H7 (cell line): ENCODE measurements around the gene PCGF6. TPM values are rescaled to one million over a fixed set of nuclear protein-coding genes. Genes with fewer than 3 reads are reported as not detected.
"Not testable (repeated sequence)": the region's sequence is repeated elsewhere in the genome, so short reads cannot be mapped to it uniquely, and the experiment has no call there.

Experiments
- DNase-seq: peaks from one replicate; pipeline ENCODE4 v3.0.0; 2012
- H3K27me3 ChIP-seq: 2 replicates; pipeline ENCODE4 v1.6.0; 2011; ENCODE audit warnings: mild to moderate bottlenecking, low read length; ENCODE audit not compliant: control insufficient read depth, insufficient read depth
- H3K36me3 ChIP-seq: replicated peaks from 2 replicates; pipeline ENCODE4 v1.5.1; 2011; ENCODE audit warnings: low read length; ENCODE audit not compliant: control insufficient read depth, insufficient read depth
- H3K4me3 ChIP-seq: 2 replicates; pipeline ENCODE4 v1.5.1; 2011; ENCODE audit warnings: low read depth, mild to moderate bottlenecking, control low read depth, low read length, moderate library complexity; ENCODE audit not compliant: insufficient read depth
- total RNA-seq: library from RNA; depleted of rRNA; stranded (reverse); fragments of >200 nt; shearing (Covaris generic); gene quantifications from 2 replicates; pipeline ENCODE4 v1.2.3, GENCODE V29; 2014

Gene PCGF6
- total RNA-seq, 1 experiment from 2014 or later: 22.4 TPM

GRCh38 chr10:103355906-103356599 is 5.1 kb upstream of the PCGF6 start:
- DNase-seq: no peak
- Histone ChIP-seq H3K36me3 (no peaks in the 10 kb centered on the region), H3K27me3 (no peaks in the 10 kb centered on the region), H3K4me3 (no peak overlapping the region)

GRCh38 chr10:103354567-103354966 is 3.6 kb upstream of the PCGF6 start:
- H3K36me3 ChIP-seq, DNase-seq, H3K4me3 ChIP-seq, H3K27me3 ChIP-seq: not testable (repeated sequence)

- Histone ChIP-seq H3K4me3 (no peak overlapping the region), H3K27me3 (no peaks in the 10 kb centered on the region), H3K36me3 (peaks cover 2% of the 10 kb centered on the region)
- DNase-seq: peak; percentile 27
Measured at GRCh38 chr10:103353281-103353680, 2.3 kb upstream of the PCGF6 start.

- H3K36me3 ChIP-seq: peaks cover 8% of the 10 kb centered on the region
- no peaks in the 10 kb centered on the region for H3K27me3 ChIP-seq
- DNase-seq: no peak
- H3K4me3 ChIP-seq: peak overlapping the region; percentile 86
Measured at GRCh38 chr10:103350175-103350516, 794 bp downstream of the PCGF6 start.

DNA sequence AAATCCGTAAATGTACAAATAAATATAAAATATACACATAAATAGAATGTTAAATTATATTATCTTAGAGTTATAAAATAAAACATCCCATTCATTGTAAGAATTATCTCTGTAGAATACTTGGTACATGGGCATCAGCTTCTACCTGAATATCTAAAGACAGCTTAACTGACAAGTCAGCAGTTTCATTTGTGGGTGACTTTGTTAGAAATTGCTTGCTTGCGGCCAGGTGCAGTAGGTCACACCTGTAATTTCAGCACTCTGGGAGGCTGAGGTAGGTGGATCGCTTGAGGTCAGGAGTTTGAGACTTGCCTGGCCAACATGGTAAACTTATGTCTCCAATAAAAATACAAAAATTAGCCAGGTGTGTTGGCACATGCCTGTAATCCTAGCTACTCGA is 14.6 kb downstream of the PCGF6 start:
- H3K4me3 ChIP-seq: no peak overlapping the region
- H3K36me3 ChIP-seq: peaks cover 8% of the 10 kb centered on the region
- DNase-seq: no peak
- no peaks in the 10 kb centered on the region for H3K27me3 ChIP-seq

GRCh38 chr10:103334567-103334966 is 16.4 kb downstream of the PCGF6 start:
- peaks cover 8% of the 10 kb centered on the region for H3K36me3 ChIP-seq
- no peak for DNase-seq
- no peak overlapping the region for H3K4me3 ChIP-seq
- H3K27me3 ChIP-seq: no peaks in the 10 kb centered on the region

GRCh38 chr10:103333934-103334520 is 16.9 kb downstream of the PCGF6 start:
- H3K27me3 ChIP-seq: no peaks in the 10 kb centered on the region

GRCh38 chr10:103327906-103328305 is 23.0 kb downstream of the PCGF6 start:
- H3K27me3 ChIP-seq: no peaks in the 10 kb centered on the region
- H3K4me3 ChIP-seq: no peak overlapping the region
- H3K36me3 ChIP-seq: peaks cover 8% of the 10 kb centered on the region
- DNase-seq: no peak

More at GRCh38 chr10:103333934-103334520, 16.9 kb downstream of the PCGF6 start:
- H3K36me3 ChIP-seq: peaks cover 5% of the 10 kb centered on the region
- DNase-seq: peak; percentile 42
- no peak overlapping the region for H3K4me3 ChIP-seq

DNA sequence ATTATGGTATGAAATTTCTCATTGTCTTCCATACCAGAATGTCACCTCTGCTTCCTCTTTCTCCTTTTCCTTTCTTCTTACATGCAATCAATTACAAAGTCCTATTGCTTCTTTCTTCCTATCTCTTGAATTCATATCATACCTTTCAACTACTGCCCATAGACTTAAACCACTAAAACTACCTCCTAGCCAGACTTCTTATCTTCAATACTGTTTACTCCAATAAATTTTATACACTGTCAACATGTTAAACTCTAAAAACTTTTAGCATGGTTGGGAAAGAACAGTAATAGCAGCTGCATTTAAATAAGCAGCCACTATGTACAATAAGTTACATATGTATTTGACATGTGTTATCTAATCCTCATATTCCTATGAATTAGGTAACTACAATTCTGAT is 34.9 kb downstream of the PCGF6 start:
- Histone ChIP-seq H3K4me3 (no peak overlapping the region), H3K27me3 (no peaks in the 10 kb centered on the region), H3K36me3 (peaks cover 3% of the 10 kb centered on the region)
- no peak for DNase-seq

DNA sequence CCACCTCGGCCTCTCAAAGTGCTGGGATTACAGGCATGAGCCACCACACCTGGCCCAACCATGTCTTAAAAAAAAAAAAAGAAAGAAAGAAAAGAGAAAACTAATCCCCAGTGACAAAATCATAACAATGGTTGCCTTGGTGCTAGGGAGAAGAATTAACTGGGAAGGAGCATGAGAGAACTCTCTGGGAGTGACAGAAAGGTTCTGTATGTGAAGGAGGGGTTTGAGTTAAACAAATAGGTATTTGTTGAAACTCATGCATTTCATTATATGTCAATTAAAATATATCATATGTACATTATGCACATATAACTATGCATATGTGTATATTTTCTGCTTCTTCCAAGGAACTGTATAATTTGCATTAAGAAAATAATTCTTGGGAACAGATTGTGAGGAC is 40.7 kb downstream of the PCGF6 start:
- no peak overlapping the region for H3K4me3 ChIP-seq
- no peak for DNase-seq
- peaks cover 8% of the 10 kb centered on the region for H3K36me3 ChIP-seq
- no peaks in the 10 kb centered on the region for H3K27me3 ChIP-seq

- no peaks in the 10 kb centered on the region for H3K27me3 ChIP-seq
- no peak overlapping the region for H3K4me3 ChIP-seq
- no peak for DNase-seq
- peaks cover 7% of the 10 kb centered on the region for H3K36me3 ChIP-seq
Measured at GRCh38 chr10:103307594-103307993, 43.3 kb downstream of the PCGF6 start.

- no peaks in the 10 kb centered on the region for H3K27me3 ChIP-seq
- H3K4me3 ChIP-seq: no peak overlapping the region
- no peak for DNase-seq
- H3K36me3 ChIP-seq: no peaks in the 10 kb centered on the region
Measured at GRCh38 chr10:103295374-103296015, 55.4 kb downstream of the PCGF6 start.

GRCh38 chr10:103291588-103291987 is 59.4 kb downstream of the PCGF6 start:
- H3K27me3 ChIP-seq: no peaks in the 10 kb centered on the region
- no peaks in the 10 kb centered on the region; the same call in 1 of the 2 replicates for H3K36me3 ChIP-seq
- H3K4me3 ChIP-seq: no peak overlapping the region
- DNase-seq: no peak

- Histone ChIP-seq H3K36me3 (no peaks in the 10 kb centered on the region; the same call in 1 of the 2 replicates), H3K27me3 (no peaks in the 10 kb centered on the region), H3K4me3 (no peak overlapping the region)
- no peak for DNase-seq
Measured at GRCh38 chr10:103287992-103288391, 62.9 kb downstream of the PCGF6 start.

DNA sequence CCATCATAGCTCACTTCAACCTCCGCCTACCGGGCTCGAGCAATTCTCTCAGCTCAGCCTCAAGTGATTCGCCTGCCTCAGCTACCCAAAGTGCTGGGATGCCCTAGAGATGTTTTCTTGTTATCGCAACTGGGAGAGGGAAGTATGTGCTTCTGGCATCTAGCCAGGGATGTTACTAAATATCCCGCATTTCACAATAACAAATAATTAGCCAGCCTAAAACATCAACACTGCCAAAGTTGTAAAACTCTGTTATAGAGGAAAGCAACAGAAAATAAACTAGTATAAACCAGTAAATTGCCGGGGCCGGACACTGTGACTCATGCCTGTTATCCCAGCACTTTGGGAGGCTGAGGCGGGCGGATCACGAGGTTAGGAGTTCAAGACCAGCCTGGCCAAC is 66.8 kb downstream of the PCGF6 start:
- peaks cover 1% of the 10 kb centered on the region; the same call in 1 of the 2 replicates for H3K27me3 ChIP-seq
- no peak overlapping the region for H3K4me3 ChIP-seq
- DNase-seq: no peak
- H3K36me3 ChIP-seq: no peaks in the 10 kb centered on the region; the same call in 1 of the 2 replicates
